Measurements from ENCODE around the gene IL4R. TPM values are rescaled to one million over a fixed set of nuclear protein-coding genes. Genes with fewer than 3 reads are reported as not detected.

The IL4R gene
- polyA plus RNA-seq: not detected in 2 replicates

GRCh38 chr16:27313422-27314160 is at the start of gene IL4R:
IL4R (plus strand) TSS chr16:27313974; CDS start chr16:27340204, 26,230 bp downstream.

GRCh38 chr16:27268376-27269299 is 45.1 kb upstream of the IL4R start, which contains the start of gene NSMCE1:
NSMCE1 (minus strand) TSS chr16:27268772; CDS start chr16:27257570, 11,202 bp downstream.

DNA sequence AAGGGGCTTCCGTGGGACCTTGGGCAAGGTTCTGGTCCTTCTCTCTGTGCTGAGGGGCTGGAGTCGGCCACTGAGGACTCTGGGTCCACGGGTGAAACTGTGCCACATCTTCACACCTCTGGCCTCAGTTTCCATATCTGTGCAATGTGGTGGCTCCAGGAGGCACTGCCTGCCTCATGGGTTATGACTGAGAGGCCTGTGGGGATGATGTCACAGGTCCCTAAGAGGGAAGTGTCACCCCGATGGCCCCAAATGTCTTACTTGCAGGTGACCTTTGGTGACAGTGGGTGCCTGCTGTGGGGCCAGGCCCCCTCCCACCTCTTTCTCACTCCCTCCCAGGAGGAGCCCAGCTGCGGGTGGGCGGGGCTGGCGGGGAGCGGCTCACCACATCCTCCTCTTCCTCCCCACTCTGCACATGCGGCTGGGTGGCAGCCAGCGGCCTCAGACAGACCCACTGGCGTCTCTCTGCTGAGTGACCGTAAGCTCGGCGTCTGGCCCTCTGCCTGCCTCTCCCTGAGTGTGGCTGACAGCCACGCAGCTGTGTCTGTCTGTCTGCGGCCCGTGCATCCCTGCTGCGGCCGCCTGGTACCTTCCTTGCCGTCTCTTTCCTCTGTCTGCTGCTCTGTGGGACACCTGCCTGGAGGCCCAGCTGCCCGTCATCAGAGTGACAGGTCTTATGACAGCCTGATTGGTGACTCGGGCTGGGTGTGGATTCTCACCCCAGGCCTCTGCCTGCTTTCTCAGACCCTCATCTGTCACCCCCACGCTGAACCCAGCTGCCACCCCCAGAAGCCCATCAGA is 88.2 kb downstream of the IL4R start, which contains the start of gene IL21R:
Gene IL21R, plus strand, starts transcription at position 407 of the 801 bp plus-strand sequence. CDS start 27,898 bp downstream, outside the sequence.

Other genes starting within 250 kb of the IL4R start
- gene C16orf82, start 247.0 kb upstream of the IL4R start, polyA plus RNA-seq: not detected in 2 replicates
- 0.34 and 1.0 TPM in 2 replicates for gene KDM8, start 110.4 kb upstream of the IL4R start, polyA plus RNA-seq
- 60.3 and 77.7 TPM in 2 replicates for gene NSMCE1, start 45.2 kb upstream of the IL4R start, polyA plus RNA-seq
- gene IL21R, start 88.2 kb downstream of the IL4R start, polyA plus RNA-seq: not detected in 2 replicates
- gene GTF3C1, start 235.9 kb downstream of the IL4R start, polyA plus RNA-seq: 6.5 and 10.7 TPM in 2 replicates
- gene KATNIP, start 236.2 kb downstream of the IL4R start, polyA plus RNA-seq: 1.9 and 17.4 TPM in 2 replicates

Measured in Purkinje cell (primary cell).